CD4-positive, alpha-beta T cell (primary cell): ENCODE results near the gene PIEZO1. TPM values are rescaled to one million over a fixed set of nuclear protein-coding genes. Genes with fewer than 3 reads are reported as not detected.
"Not testable (repeated sequence)": the region's sequence is repeated elsewhere in the genome, so short reads cannot be mapped to it uniquely, and the experiment has no call there.

Experiments
- ATAC-seq: fragments of 200-7000 bp; cut with Tn5 transposase; one replicate; pipeline ENCODE4 v1.10.0; 2022; ENCODE audit warnings: mild to moderate bottlenecking; ENCODE audit not compliant: poor library complexity
- CTCF ChIA-PET: fragments of 350-600 bp; sonication (Branson Sonifier 250); formaldehyde crosslinking; loops from one replicate; lab custom pipeline; 2021; ENCODE audit warnings: antibody characterized with exemption, inconsistent platforms; lab: Charles Lee
- POLR2A ChIA-PET: fragments of 350-600 bp; sonication (Branson Sonifier 250); formaldehyde crosslinking; loops from one replicate; lab custom pipeline; 2021; ENCODE audit warnings: antibody characterized with exemption, inconsistent platforms; lab: Charles Lee
- DNase-seq, 14 experiments: peaks; one replicate each; pipeline ENCODE4 v3.0.0-alpha.2; 2013 to 2020; ENCODE audit warnings: mixed read lengths in 2 of 14
- H3K27ac ChIP-seq, 2 donors: one replicate each; pipeline versions ENCODE4 v1.5.1 to v1.7.0; 2013; ENCODE audit warnings: low read length in 2 of 2, low read depth in 1 of 2, mild to moderate bottlenecking in 1 of 2
- H3K27me3 ChIP-seq, 2 experiments: 1 replicate in 1 of 2; 2 replicates in 1 of 2; pipeline versions ENCODE4 v1.6.1 to v1.7.0; 2013; ENCODE audit warnings: low read length in 2 of 2, control low read depth in 1 of 2, mild to moderate bottlenecking in 1 of 2, moderate library complexity in 1 of 2; ENCODE audit not compliant: insufficient read depth in 2 of 2, control insufficient read depth in 1 of 2
- H3K36me3 ChIP-seq: one replicate; pipeline ENCODE4 v1.6.1; 2013; ENCODE audit warnings: low read length, control low read depth; ENCODE audit not compliant: insufficient read depth
- H3K4me1 ChIP-seq: one replicate; pipeline ENCODE4 v1.6.1; 2013; ENCODE audit warnings: low read length, control low read depth; ENCODE audit not compliant: insufficient read depth
- H3K4me3 ChIP-seq: one replicate; pipeline ENCODE4 v1.5.1; 2013; ENCODE audit warnings: mild to moderate bottlenecking, low read length, moderate library complexity
- H3K9me3 ChIP-seq, 2 experiments: 1 replicate in 1 of 2; 2 replicates in 1 of 2; pipeline versions ENCODE4 v1.6.1 to v1.7.0; 2013; ENCODE audit warnings: low read length in 2 of 2, mild to moderate bottlenecking in 2 of 2, control low read depth in 1 of 2, moderate library complexity in 1 of 2; ENCODE audit not compliant: control insufficient read depth in 1 of 2, insufficient read depth in 1 of 2
- H3K27ac Mint-ChIP-seq: one replicate; pipeline ENCODE4 v1.8.0; 2020; ENCODE audit warnings: mixed read lengths
- H3K27me3 Mint-ChIP-seq: one replicate; pipeline ENCODE4 v1.8.0; 2021; ENCODE audit warnings: mixed read lengths
- H3K36me3 Mint-ChIP-seq: one replicate; pipeline ENCODE4 v1.8.0; 2021; ENCODE audit warnings: low read depth, mixed read lengths
- H3K4me1 Mint-ChIP-seq: one replicate; pipeline ENCODE4 v1.8.0; 2021; ENCODE audit warnings: low read depth, mixed read lengths
- H3K4me3 Mint-ChIP-seq: one replicate; pipeline ENCODE4 v1.8.0; 2020; ENCODE audit warnings: mild to moderate bottlenecking, mixed read lengths
- H3K9me3 Mint-ChIP-seq: one replicate; pipeline ENCODE4 v1.8.0; 2020; ENCODE audit warnings: mixed read lengths
- CTCF ChIP-seq: fragments of 200-600 bp; IDR thresholded peaks from one replicate; pipeline ENCODE4 v1.8.0; 2022; ENCODE audit warnings: antibody characterized with exemption, mild to moderate bottlenecking
- intact Hi-C, 2 experiments: fragments of 100-400 bp; cut with DNase I in 1 of 2; cut with micrococcal nuclease in 1 of 2; formaldehyde crosslinking; loops; one replicate each; pipeline versions ENCODE4 v1.15.1 to v1.9.0; 2023 to 2025; cut with DNase I, micrococcal nuclease
- total RNA-seq, 174 experiments: library from RNA in 2 of 174; stranded (reverse) in 2 of 174; gene quantifications; one replicate each; pipeline ENCODE4 v1.2.3 and lab custom pipeline; 2021 to 2026

The PIEZO1 gene
- total RNA-seq, 2 experiments from 2014 or later = 142 to 146 TPM

GRCh38 chr16:88826070-88826840 is 41.2 kb upstream of the PIEZO1 start:
- H3K4me1 ChIP-seq = no peaks in the 10 kb centered on the region
- H3K4me3 ChIP-seq = no peak overlapping the region
- H3K9me3 ChIP-seq = no peaks in the 10 kb centered on the region
- no peak overlapping the region for H3K27ac ChIP-seq
- intact Hi-C loops = no loop called here
- H3K27me3 ChIP-seq = no peaks in the 10 kb centered on the region
- Mint-ChIP-seq H3K27ac (no peak overlapping the region), H3K27me3 (no peaks in the 10 kb centered on the region), H3K9me3 (no peaks in the 10 kb centered on the region), H3K4me3 (no peak overlapping the region), H3K36me3 (peaks cover 6% of the 10 kb centered on the region), H3K4me1 (no peaks in the 10 kb centered on the region)
- POLR2A ChIA-PET = no interaction called here
- CTCF ChIA-PET = no interaction called here
- peaks cover 23% of the 10 kb centered on the region for H3K36me3 ChIP-seq
- ATAC-seq (no peak), DNase-seq (no peak)
- no peak for TF ChIP-seq CTCF

- no peak overlapping the region for H3K27ac ChIP-seq
- H3K27me3 Mint-ChIP-seq = no peaks in the 10 kb centered on the region
- no peaks in the 10 kb centered on the region for H3K9me3 ChIP-seq
- H3K27ac Mint-ChIP-seq = no peak overlapping the region
- CTCF ChIA-PET = no interaction called here
- H3K4me3 ChIP-seq = no peak overlapping the region
- H3K36me3 ChIP-seq = peaks cover 28% of the 10 kb centered on the region
- intact Hi-C loops = no loop called here
- H3K4me3 Mint-ChIP-seq = no peak overlapping the region
- ATAC-seq = no peak
- H3K4me1 ChIP-seq = no peaks in the 10 kb centered on the region
- POLR2A ChIA-PET = no interaction called here
- no peaks in the 10 kb centered on the region for H3K4me1 Mint-ChIP-seq
- DNase-seq = no peak
- peaks cover 6% of the 10 kb centered on the region for H3K36me3 Mint-ChIP-seq
- no peaks in the 10 kb centered on the region for H3K27me3 ChIP-seq
- H3K9me3 Mint-ChIP-seq = no peaks in the 10 kb centered on the region
- TF ChIP-seq CTCF = no peak
These were observed 40.1 kb upstream of the PIEZO1 start for GRCh38 chr16:88825146-88825545.

GRCh38 chr16:88824256-88825077 is 39.4 kb upstream of the PIEZO1 start:
- no peak for DNase-seq
- Histone ChIP-seq H3K9me3 (no peaks in the 10 kb centered on the region), H3K36me3 (peaks cover 28% of the 10 kb centered on the region), H3K4me3 (no peak overlapping the region), H3K27me3 (no peaks in the 10 kb centered on the region), H3K27ac (no peak overlapping the region), H3K4me1 (no peaks in the 10 kb centered on the region)
- H3K4me3 Mint-ChIP-seq = no peak overlapping the region
- no peak overlapping the region for H3K27ac Mint-ChIP-seq
- ChIA-PET CTCF (no interaction called here), POLR2A (no interaction called here)
- H3K36me3 Mint-ChIP-seq = peaks cover 6% of the 10 kb centered on the region
- no peaks in the 10 kb centered on the region for H3K9me3 Mint-ChIP-seq
- H3K27me3 Mint-ChIP-seq = no peaks in the 10 kb centered on the region
- no peaks in the 10 kb centered on the region for H3K4me1 Mint-ChIP-seq
- ATAC-seq = no peak
- intact Hi-C loops = no loop called here
- no peak for TF ChIP-seq CTCF

- H3K27me3 ChIP-seq, H3K4me1 ChIP-seq, H3K27ac ChIP-seq, H3K4me3 Mint-ChIP-seq, H3K27ac Mint-ChIP-seq, H3K36me3 Mint-ChIP-seq, H3K9me3 Mint-ChIP-seq, intact Hi-C loops, CTCF ChIA-PET, H3K9me3 ChIP-seq, H3K4me3 ChIP-seq, H3K27me3 Mint-ChIP-seq, DNase-seq, ATAC-seq, H3K4me1 Mint-ChIP-seq, POLR2A ChIA-PET: not testable (repeated sequence)
- H3K36me3 ChIP-seq = peaks cover 25% of the 10 kb centered on the region
These were observed 38.6 kb upstream of the PIEZO1 start for GRCh38 chr16:88823646-88824045.
